GM12872 (cell line): ENCODE data around the gene DGAT2L6.

ENCODE experiments used
- CTCF ChIP-seq: IDR thresholded peaks from 3 replicates; pipeline ENCODE4 v1.5.1; 2011; ENCODE audit warnings: low read depth, mild to moderate bottlenecking, low read length, moderate library complexity; ENCODE audit not compliant: insufficient read depth

DGAT2L6 gene

GRCh38 chrX:70241501-70241900 is 64.2 kb downstream of the DGAT2L6 start:
- TF ChIP-seq CTCF, result no peak

- no peak for TF ChIP-seq CTCF
Measured at GRCh38 chrX:70244881-70245280, 67.6 kb downstream of the DGAT2L6 start.

GRCh38 chrX:70247252-70247651 is 70.0 kb downstream of the DGAT2L6 start:
- no peak for TF ChIP-seq CTCF

GRCh38 chrX:70252491-70252890 is 75.2 kb downstream of the DGAT2L6 start:
- TF ChIP-seq CTCF, result no peak

GRCh38 chrX:70253377-70254062 is 76.2 kb downstream of the DGAT2L6 start:
- no peak for TF ChIP-seq CTCF

GRCh38 chrX:70254063-70254400 is 76.7 kb downstream of the DGAT2L6 start:
- no peak for TF ChIP-seq CTCF

- no peak for TF ChIP-seq CTCF
Measured at GRCh38 chrX:70254909-70255308, 77.6 kb downstream of the DGAT2L6 start.
